GM12873 (cell line): ENCODE results near the gene LPAR4.

ENCODE experiments used
- CTCF ChIP-seq: IDR thresholded peaks from 2 replicates; pipeline ENCODE4 v1.5.1; 2012; ENCODE audit warnings: low read depth, mild to moderate bottlenecking, moderate library complexity, low read length, control low read depth; ENCODE audit not compliant: insufficient read depth; ENCODE audit errors: missing control alignments

LPAR4 gene

GRCh38 chrX:78796916-78797315 lies 49.4 kb downstream of the LPAR4 start:
- TF ChIP-seq CTCF, result no peak

- no peak for TF ChIP-seq CTCF
Observed at GRCh38 chrX:78800114-78800513, 52.6 kb downstream of the LPAR4 start.

- TF ChIP-seq CTCF, result no peak
Observed at GRCh38 chrX:78800694-78801093, 53.2 kb downstream of the LPAR4 start.

GRCh38 chrX:78801522-78801921 lies 54.0 kb downstream of the LPAR4 start:
- TF ChIP-seq CTCF, result no peak
